Suppressor macrophage treated with lipopolysaccharide for 1 hour (primary cell): ENCODE data around the gene DRAP1.
A peak's percentile ranks its signal among the peaks of the same experiment; 100 is the strongest.
"Not testable (repeated sequence)": the region's sequence is repeated elsewhere in the genome, so short reads cannot be mapped to it uniquely, and the experiment has no call there.

Experiments
- DNase-seq, 3 donors: peaks; one replicate each; pipeline ENCODE4 v3.0.0-alpha.2; 2020 to 2022

The DRAP1 gene

GRCh38 chr11:65886826-65887722 lies 32.2 kb upstream of the DRAP1 start:
- no peak for DNase-seq

- no peak for DNase-seq
Observed at GRCh38 chr11:65887723-65888162, 31.5 kb upstream of the DRAP1 start.

- DNase-seq: peak; percentile 96 to 99 (median 98)
Observed at GRCh38 chr11:65888163-65888814, 30.9 kb upstream of the DRAP1 start, which contains the start of gene FIBP. FIBP (minus strand) TSS chr11:65888471; CDS start chr11:65888418, 53 bp downstream.

DNA sequence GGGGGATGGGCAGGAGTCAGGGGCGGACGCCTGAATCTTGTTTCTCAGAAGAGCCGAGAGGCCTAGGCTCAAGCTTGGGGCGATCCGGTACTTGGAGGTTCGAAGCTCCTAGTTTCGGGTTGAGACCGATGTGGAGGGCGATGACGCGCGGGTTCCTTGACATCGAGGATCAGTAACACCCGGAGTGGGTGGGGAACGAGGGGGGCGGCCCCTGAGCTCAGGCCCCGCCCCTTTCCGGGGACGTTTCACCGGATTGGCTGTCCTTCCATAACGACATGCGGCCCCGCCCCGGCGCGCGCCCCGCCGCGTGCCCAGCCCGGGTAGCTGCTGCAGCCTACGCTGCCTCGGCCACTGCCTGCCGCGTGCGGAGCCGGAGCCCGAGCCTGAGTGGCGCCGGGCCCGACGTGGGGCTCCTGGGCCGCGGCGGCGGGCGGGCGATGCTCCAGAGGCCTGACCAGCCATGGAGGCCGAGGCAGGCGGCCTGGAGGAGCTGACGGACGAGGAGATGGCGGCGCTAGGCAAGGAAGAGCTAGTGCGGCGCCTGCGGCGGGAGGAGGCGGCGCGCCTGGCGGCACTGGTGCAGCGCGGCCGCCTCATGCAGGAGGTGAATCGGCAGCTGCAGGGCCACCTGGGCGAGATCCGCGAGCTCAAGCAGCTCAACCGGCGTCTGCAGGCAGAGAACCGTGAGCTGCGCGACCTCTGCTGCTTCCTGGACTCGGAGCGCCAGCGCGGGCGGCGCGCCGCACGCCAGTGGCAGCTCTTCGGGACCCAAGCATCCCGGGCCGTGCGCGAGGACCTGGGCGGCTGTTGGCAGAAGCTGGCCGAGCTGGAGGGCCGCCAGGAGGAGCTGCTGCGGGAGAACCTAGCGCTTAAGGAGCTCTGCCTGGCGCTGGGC lies 28.7 kb upstream of the DRAP1 start, which contains the start of gene CCDC85B:
Gene CCDC85B, plus strand, starts transcription at position 350 of the 895 bp plus-strand sequence. Its CDS starts 111 bp downstream, at position 461.
- DNase-seq: peak; percentile 99 to 100 (median 99)

- peak in 1 of 3 donors; percentile 23 for DNase-seq
Observed at GRCh38 chr11:65891219-65892136, 27.7 kb upstream of the DRAP1 start.

DNA sequence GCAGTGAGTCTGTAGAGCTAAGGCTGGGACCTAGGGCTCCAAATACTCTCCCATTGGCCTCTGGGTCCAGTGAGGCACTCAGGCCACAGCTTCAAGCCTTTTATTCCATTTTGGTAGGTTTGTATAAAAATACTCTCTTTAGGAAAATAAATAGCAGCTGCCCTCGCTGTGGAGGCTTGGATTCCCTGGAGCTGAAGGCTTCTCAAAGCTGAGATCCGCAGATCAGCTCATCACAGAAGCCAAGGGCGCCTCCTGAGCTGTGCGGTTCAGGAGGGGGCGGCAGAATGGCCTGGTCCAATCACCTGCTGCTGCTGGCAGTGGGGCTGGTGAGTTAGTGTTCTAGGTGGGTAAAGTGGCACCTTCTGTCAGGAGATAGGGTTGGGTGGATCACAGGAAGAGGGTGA lies 27.1 kb upstream of the DRAP1 start:
- not testable (repeated sequence) for DNase-seq

DNA sequence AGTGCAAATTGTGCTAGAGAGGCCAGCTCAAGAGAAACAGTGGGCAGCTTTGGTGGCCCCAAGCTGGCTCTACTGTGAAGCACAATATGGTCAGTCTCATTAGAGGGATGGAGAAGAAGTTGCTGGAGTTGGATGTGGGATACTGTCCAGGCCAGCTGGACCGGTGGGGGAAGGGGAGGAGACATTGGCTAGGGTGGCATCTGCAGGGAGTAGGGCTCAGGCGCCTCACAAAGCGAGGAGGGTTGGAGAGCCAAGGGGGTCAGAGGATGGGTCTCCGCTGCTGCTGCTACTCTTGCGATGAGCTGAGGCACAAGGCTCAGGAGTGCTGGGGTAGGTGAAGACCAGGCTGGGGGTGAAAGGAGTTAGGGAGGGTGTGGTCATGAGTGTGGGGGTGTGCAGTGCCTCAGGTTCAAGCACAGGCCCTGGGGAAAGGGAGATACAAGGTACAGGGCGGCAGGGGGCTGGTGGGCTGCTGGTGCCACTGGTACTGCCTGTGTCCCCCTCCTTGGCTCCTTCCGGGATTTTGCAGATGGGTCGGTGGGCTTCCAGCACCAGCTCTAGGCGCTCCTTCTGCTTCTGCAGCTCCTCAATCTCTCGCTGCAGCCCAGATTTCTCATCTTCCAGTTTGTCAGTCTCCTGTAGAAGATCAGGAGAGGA lies 26.4 kb upstream of the DRAP1 start:
- DNase-seq: no peak

- DNase-seq: peak in 2 of 3 donors; percentile 46 to 62
Observed at GRCh38 chr11:65894034-65894591, 25.1 kb upstream of the DRAP1 start.

- no peak for DNase-seq
Observed at GRCh38 chr11:65895482-65895981, 23.7 kb upstream of the DRAP1 start.

DNA sequence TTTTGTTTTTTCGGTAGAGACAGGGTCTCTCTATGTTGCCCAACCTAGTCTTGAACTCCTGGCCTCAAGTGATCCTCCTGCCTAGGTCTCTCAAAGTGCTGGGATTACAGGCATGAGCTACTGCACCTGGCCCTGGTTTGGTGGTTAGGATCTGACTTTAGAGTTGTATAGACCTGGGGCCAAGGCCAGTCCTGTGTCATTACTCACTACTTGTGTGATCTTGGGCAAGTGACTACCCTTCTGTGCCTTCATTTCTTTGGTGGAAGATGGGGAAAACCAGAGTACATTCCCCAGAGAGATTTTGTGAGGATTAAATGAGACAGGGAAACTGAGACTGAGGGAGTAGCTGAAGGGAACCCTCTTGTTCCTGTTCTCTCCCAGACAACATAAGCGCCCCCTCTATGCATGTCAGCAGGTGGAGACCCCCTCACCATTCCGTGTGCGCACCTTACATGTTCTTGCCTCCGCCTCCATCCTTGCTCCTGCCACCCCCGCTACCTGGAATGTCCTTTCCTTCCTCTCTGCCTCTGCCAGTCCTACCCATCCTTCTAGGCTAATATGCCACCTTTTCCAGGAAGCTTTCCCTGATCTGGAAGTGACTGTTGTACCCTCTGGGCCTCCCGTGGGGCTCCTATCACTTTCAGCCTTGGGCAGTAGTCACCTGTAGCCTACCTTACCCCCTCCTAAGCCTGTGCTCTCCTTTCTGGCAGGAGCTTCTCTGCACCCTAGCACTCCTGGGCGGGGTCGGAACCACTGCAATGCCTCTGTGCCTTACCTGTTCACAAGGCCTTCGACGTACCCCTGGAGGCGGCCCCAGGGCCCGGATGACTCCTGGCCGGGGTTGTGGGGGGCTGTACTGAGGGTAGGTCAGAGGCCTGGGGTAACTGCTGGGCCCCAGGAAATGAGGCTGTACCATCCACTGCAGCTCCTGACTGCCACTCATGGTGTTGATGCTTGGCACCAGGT lies 22.9 kb upstream of the DRAP1 start:
- peak; percentile 46 to 62 (median 53) for DNase-seq

GRCh38 chr11:65897020-65897471 lies 22.2 kb upstream of the DRAP1 start:
- no peak for DNase-seq

- DNase-seq: no peak
Observed at GRCh38 chr11:65898656-65899355, 20.4 kb upstream of the DRAP1 start.

DNA sequence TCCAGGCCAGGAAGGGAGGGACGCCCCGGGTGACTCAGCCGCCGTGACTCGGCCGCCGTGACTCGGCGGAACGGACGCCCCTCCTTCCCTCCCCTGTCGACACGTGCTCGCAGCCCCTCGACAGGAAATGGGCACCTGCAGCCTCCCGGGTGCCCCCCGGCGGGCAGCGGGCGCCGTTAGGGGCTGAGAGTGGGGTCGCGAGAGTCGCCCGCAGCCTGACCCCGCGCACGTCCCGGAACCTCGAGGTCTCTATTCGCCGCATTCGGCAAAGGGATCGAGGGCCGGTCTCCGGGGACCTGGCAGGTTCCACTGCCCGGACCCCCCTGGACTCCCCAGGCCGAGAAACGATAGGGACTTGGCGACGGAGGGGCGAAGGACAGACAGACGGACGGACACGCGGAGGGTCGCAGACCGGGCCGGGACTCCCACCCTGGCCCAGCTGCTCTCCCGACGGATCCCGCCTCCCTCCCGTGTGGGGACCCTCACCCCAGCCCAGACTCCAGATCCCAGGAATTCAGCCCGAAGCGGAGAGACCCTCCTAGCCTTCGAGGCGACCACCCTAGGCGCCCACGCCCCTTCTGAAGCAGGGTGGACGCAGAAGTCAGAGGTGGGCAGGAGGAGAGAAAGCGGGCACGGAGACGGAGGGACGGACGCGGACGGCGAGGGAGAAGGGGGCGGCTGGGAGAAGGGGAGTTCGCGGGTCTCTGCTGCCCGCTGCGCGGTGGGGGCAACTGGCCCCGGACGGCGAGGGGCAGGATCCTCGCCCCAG lies 19.7 kb upstream of the DRAP1 start:
- peak; percentile 90 to 95 (median 91) for DNase-seq

DNA sequence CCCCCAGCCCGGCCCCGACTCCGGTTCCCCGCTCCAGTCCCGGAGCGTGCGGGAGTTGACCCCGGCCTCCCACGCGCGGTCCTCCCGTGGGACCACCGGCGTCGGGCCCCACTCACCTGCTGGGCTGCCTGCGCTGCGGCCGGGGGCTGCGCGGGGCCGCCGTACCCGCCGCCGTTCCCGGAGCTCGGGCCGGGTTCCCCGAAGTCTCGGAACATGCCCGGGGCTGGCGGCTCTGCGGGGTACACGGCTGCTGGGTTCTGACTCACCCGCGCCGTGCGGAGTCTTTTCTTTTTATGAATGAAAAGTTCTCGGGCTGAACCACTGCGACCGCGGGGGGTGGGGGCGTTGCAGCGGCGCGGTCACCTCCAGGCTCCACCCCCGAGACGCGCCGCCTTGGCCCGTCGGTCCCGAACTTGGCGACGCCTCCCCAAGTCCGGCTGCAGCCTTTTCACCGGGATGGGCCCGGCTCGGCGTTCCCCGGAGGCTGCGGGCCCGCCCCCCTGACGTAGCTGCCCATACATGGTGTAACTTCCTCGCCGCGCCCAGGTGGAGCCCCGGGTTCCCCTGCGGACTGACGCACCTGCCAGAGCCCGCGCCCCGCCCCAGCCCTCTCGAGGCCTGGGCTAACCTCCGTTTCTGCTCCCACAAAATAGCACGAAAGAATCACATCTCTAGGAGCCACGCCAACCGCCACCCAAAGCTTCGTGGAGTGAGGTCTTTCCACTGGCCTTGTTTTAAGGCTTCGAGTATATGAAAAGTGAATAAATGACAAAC lies 18.9 kb upstream of the DRAP1 start, which contains the start of gene FOSL1:
Gene FOSL1, minus strand, starts transcription at position 264 of the 774 bp plus-strand sequence. Its CDS starts 49 bp downstream, at position 215.
- peak; percentile 96 to 98 (median 97) for DNase-seq

- DNase-seq: no peak
Observed at GRCh38 chr11:65900899-65901180, 18.4 kb upstream of the DRAP1 start.

DNA sequence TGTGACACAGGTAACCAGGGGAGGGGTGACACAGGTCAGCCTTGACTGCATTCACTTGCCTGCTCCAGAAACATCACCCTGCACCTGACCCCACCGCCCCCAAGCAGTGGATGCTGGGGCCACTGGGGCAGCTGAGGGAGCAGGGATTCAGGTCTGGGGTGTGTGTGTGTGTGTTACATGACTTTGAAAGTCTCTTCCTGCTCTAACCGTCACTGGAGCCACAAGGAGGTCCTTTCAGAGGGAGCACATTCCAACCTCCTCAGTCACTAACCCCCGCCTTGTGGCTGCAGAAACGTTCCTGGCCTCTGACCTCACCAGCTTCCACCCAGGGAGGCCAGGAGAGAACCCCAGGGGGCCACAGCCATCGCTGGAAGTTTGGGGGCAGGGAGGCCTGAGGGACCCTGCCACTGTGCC lies 16.2 kb upstream of the DRAP1 start:
- DNase-seq: no peak

DNA sequence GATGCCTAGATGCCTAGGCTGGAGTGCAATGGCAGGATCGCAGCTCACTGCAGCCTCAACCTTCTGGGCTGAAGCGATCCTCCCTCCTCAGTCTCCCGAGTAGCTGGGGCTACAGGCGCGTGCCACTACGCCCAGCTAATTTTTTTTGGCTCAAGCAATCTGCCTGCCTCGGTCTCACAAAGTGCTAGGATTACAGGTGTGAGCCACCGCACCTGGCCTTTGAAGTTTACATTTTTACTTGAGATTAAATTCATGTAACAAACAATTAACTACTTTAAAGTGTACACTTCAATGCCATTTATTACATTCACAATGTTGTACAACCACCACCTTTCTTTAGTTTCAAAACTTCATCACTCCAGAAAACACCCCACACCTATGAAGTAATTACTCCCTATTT lies 15.5 kb upstream of the DRAP1 start:
- DNase-seq: no peak
